ENCODE measurements around the gene GEMIN4.

GRCh38 chr17:798246-798645 lies 46.2 kb upstream of the GEMIN4 start:
- TF ChIP-seq EZH2 (IDR thresholded peaks at IDR 0.05; ENCODE audit: low read depth, unreplicated experiment) (no peak), CTCF (conservative IDR thresholded peaks at IDR 0.05; ENCODE audit: low read depth in 2 of 2) (no peak), REST (IDR thresholded peaks at IDR 0.05; ENCODE audit: unreplicated experiment) (no peak), POLR2AphosphoS5 (IDR thresholded peaks at IDR 0.05; ENCODE audit: low read depth) (no peak), ZNF114 (CRISPR knock-in tag; IDR thresholded peaks at IDR 0.05) (no peak), CREB1 (CRISPR knock-in tag; IDR thresholded peaks at IDR 0.05; ENCODE audit: low read depth) (no peak), EZH2phosphoT487 (IDR thresholded peaks at IDR 0.05; ENCODE audit: unreplicated experiment) (no peak), STAT1 (IDR thresholded peaks at IDR 0.05; ENCODE audit: unreplicated experiment) (no peak), JUNB (IDR thresholded peaks at IDR 0.05; ENCODE audit: unreplicated experiment) (no peak), ZNF462 (CRISPR knock-in tag; IDR thresholded peaks at IDR 0.05) (no peak), NANOG (IDR thresholded peaks at IDR 0.05; ENCODE audit: borderline replicate concordance) (no peak), ETS1 (IDR thresholded peaks at IDR 0.05) (no peak), ZNF331 (CRISPR knock-in tag; IDR thresholded peaks at IDR 0.05; ENCODE audit: low read depth) (no peak)
